Adipocyte (in vitro differentiated cells): ENCODE results near the gene CA11.
"Not testable (repeated sequence)": the region's sequence is repeated elsewhere in the genome, so short reads cannot be mapped to it uniquely, and the experiment has no call there.

Experiments used
- DNase-seq: peaks from one replicate; pipeline ENCODE4 v3.0.0-alpha.2; 2015; ENCODE audit warnings: low read depth
- H3K27me3 ChIP-seq: replicated peaks from 2 replicates; pipeline ENCODE4 v1.7.0; 2013; ENCODE audit warnings: mild to moderate bottlenecking, low read length, moderate library complexity; ENCODE audit not compliant: control insufficient read depth, insufficient read depth
- H3K36me3 ChIP-seq: 2 replicates; pipeline ENCODE4 v1.7.0; 2013; ENCODE audit warnings: low read length, mild to moderate bottlenecking, moderate library complexity; ENCODE audit not compliant: control insufficient read depth, insufficient read depth, severe bottlenecking
- H3K4me1 ChIP-seq: 2 replicates; pipeline ENCODE4 v1.7.0; 2013; ENCODE audit warnings: mild to moderate bottlenecking, low read length, moderate library complexity; ENCODE audit not compliant: control insufficient read depth, insufficient read depth
- H3K4me3 ChIP-seq: 2 replicates; pipeline ENCODE4 v1.7.0; 2013; ENCODE audit warnings: mild to moderate bottlenecking, low read length, moderate library complexity
- H3K9ac ChIP-seq: 2 replicates; pipeline ENCODE4 v1.7.0; 2013; ENCODE audit warnings: mild to moderate bottlenecking, low read length, moderate library complexity
- H3K9me3 ChIP-seq: 2 replicates; pipeline ENCODE4 v1.7.0; 2013; ENCODE audit warnings: mild to moderate bottlenecking, low read length, moderate library complexity; ENCODE audit not compliant: control insufficient read depth

The CA11 gene

GRCh38 chr19:48646001-48646721 lies at the start of gene CA11:
Gene CA11, minus strand, starts transcription at chr19:48646187. Its CDS starts 555 bp downstream, at chr19:48645632.
- H3K27me3 ChIP-seq, result peaks cover 7% of the 10 kb centered on the region
- H3K4me3 ChIP-seq, result peak within 1 kb of the TSS; percentile 68
- no peaks in the 10 kb centered on the region for H3K9me3 ChIP-seq
- DNase-seq, result peak; percentile 94
- H3K36me3 ChIP-seq, result no peaks in the 10 kb centered on the region
- H3K9ac ChIP-seq, result peak within 1 kb of the TSS; percentile 54
- peaks cover 18% of the 10 kb centered on the region for H3K4me1 ChIP-seq

GRCh38 chr19:48693629-48694028 lies 47.6 kb upstream of the CA11 start:
- not testable (repeated sequence) for H3K36me3 ChIP-seq, H3K4me3 ChIP-seq, H3K9ac ChIP-seq, DNase-seq, H3K9me3 ChIP-seq, H3K4me1 ChIP-seq
- H3K27me3 ChIP-seq, result peaks cover 12% of the 10 kb centered on the region

- H3K27me3 ChIP-seq, result no peaks in the 10 kb centered on the region
- no peak overlapping the region for H3K4me3 ChIP-seq
- DNase-seq, result no peak
- no peak overlapping the region for H3K9ac ChIP-seq
- H3K36me3 ChIP-seq, result no peaks in the 10 kb centered on the region
- no peaks in the 10 kb centered on the region for H3K9me3 ChIP-seq
- no peaks in the 10 kb centered on the region for H3K4me1 ChIP-seq
These were observed 43.5 kb upstream of the CA11 start for GRCh38 chr19:48689449-48689848.

GRCh38 chr19:48687776-48688175 lies 41.8 kb upstream of the CA11 start:
- Histone ChIP-seq H3K4me3 (no peak overlapping the region), H3K36me3 (no peaks in the 10 kb centered on the region), H3K27me3 (no peaks in the 10 kb centered on the region), H3K9me3 (no peaks in the 10 kb centered on the region), H3K9ac (no peak overlapping the region), H3K4me1 (no peaks in the 10 kb centered on the region)
- DNase-seq, result no peak

GRCh38 chr19:48686637-48687036 lies 40.6 kb upstream of the CA11 start:
- not testable (repeated sequence) for DNase-seq, H3K9me3 ChIP-seq, H3K9ac ChIP-seq, H3K36me3 ChIP-seq, H3K4me3 ChIP-seq, H3K4me1 ChIP-seq, H3K27me3 ChIP-seq

GRCh38 chr19:48686088-48686487 lies 40.1 kb upstream of the CA11 start:
- H3K9me3 ChIP-seq, result no peaks in the 10 kb centered on the region
- no peaks in the 10 kb centered on the region for H3K27me3 ChIP-seq
- H3K4me1 ChIP-seq, result no peaks in the 10 kb centered on the region
- DNase-seq, result no peak
- H3K36me3 ChIP-seq, result no peaks in the 10 kb centered on the region
- no peak overlapping the region for H3K4me3 ChIP-seq
- H3K9ac ChIP-seq, result no peak overlapping the region

GRCh38 chr19:48685583-48685982 lies 39.6 kb upstream of the CA11 start:
- no peaks in the 10 kb centered on the region for H3K4me1 ChIP-seq
- DNase-seq, result no peak
- H3K36me3 ChIP-seq, result no peaks in the 10 kb centered on the region
- no peak overlapping the region for H3K9ac ChIP-seq
- no peaks in the 10 kb centered on the region for H3K27me3 ChIP-seq
- H3K9me3 ChIP-seq, result no peaks in the 10 kb centered on the region
- no peak overlapping the region for H3K4me3 ChIP-seq

GRCh38 chr19:48683349-48683748 lies 37.4 kb upstream of the CA11 start:
- peak overlapping the region; percentile 39 for H3K9ac ChIP-seq
- no peaks in the 10 kb centered on the region for H3K36me3 ChIP-seq
- H3K9me3 ChIP-seq, result no peaks in the 10 kb centered on the region
- H3K4me1 ChIP-seq, result no peaks in the 10 kb centered on the region
- DNase-seq, result no peak
- H3K4me3 ChIP-seq, result peak overlapping the region; percentile 68
- H3K27me3 ChIP-seq, result no peaks in the 10 kb centered on the region

GRCh38 chr19:48681127-48681470 lies 35.1 kb upstream of the CA11 start:
- no peaks in the 10 kb centered on the region for H3K36me3 ChIP-seq
- no peaks in the 10 kb centered on the region for H3K4me1 ChIP-seq
- DNase-seq, result peak; percentile 17
- H3K27me3 ChIP-seq, result peaks cover 4% of the 10 kb centered on the region
- no peaks in the 10 kb centered on the region for H3K9me3 ChIP-seq
- H3K9ac ChIP-seq, result no peak overlapping the region
- H3K4me3 ChIP-seq, result no peak overlapping the region

GRCh38 chr19:48680436-48681126 lies 34.6 kb upstream of the CA11 start:
- Histone ChIP-seq H3K9ac (no peak overlapping the region), H3K4me3 (no peak overlapping the region), H3K36me3 (no peaks in the 10 kb centered on the region), H3K27me3 (peaks cover 4% of the 10 kb centered on the region), H3K9me3 (no peaks in the 10 kb centered on the region), H3K4me1 (no peaks in the 10 kb centered on the region)
- no peak for DNase-seq

- not testable (repeated sequence) for H3K36me3 ChIP-seq, H3K9ac ChIP-seq, H3K4me3 ChIP-seq, DNase-seq, H3K4me1 ChIP-seq, H3K9me3 ChIP-seq, H3K27me3 ChIP-seq
These were observed 34.0 kb upstream of the CA11 start for GRCh38 chr19:48680006-48680405.
